ENCODE data around the gene FTL.
"Not testable (repeated sequence)": the region's sequence is repeated elsewhere in the genome, so short reads cannot be mapped to it uniquely, and the experiment has no call there.

FTL gene

DNA sequence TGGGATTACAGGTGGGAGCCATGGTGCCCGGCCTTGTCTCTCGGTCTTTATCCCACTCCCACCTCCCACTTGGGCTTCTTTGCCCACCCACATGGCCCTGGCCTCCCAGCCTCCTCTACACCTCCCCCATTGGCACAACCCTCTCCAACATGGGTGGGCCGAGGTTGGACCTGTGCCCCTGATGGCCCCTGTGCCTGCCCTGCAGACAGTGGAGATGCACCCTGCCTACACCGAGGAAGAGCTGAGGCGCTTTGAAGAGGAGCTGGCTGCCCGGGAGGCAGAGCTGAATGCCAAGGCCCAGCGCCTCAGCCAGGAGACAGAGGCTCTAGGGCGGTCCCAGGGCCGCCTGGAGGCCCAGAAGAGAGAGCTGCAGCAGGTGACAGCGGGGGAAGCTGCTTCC is 44.2 kb upstream of the FTL start:
- H3K4me3 ChIP-seq (ENCODE audit: severe bottlenecking) = no peak overlapping the region
- TF ChIP-seq, protein P1, sequence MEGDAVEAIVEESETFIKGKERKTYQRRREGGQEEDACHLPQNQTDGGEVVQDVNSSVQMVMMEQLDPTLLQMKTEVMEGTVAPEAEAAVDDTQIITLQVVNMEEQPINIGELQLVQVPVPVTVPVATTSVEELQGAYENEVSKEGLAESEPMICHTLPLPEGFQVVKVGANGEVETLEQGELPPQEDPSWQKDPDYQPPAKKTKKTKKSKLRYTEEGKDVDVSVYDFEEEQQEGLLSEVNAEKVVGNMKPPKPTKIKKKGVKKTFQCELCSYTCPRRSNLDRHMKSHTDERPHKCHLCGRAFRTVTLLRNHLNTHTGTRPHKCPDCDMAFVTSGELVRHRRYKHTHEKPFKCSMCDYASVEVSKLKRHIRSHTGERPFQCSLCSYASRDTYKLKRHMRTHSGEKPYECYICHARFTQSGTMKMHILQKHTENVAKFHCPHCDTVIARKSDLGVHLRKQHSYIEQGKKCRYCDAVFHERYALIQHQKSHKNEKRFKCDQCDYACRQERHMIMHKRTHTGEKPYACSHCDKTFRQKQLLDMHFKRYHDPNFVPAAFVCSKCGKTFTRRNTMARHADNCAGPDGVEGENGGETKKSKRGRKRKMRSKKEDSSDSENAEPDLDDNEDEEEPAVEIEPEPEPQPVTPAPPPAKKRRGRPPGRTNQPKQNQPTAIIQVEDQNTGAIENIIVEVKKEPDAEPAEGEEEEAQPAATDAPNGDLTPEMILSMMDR (IDR thresholded peaks at IDR 0.05; ENCODE audit: poor library complexity, severe bottlenecking) = no peak
- no peak for ATAC-seq (ENCODE audit: low read depth)
- H3K4me1 ChIP-seq (ENCODE audit: insufficient read depth, poor library complexity, severe bottlenecking) = peaks cover 11% of the 10 kb centered on the region
- no peak overlapping the region for H3K27ac ChIP-seq (ENCODE audit: poor library complexity, severe bottlenecking)
- DNase-seq (ENCODE audit: low spot score) = no peak
- H3K27me3 ChIP-seq (ENCODE audit: insufficient read depth, poor library complexity, severe bottlenecking) = no peaks in the 10 kb centered on the region
- H3K9me3 ChIP-seq (ENCODE audit: severe bottlenecking) = no peaks in the 10 kb centered on the region
- H3K36me3 ChIP-seq (ENCODE audit: low read depth) = peaks cover 22% of the 10 kb centered on the region

DNA sequence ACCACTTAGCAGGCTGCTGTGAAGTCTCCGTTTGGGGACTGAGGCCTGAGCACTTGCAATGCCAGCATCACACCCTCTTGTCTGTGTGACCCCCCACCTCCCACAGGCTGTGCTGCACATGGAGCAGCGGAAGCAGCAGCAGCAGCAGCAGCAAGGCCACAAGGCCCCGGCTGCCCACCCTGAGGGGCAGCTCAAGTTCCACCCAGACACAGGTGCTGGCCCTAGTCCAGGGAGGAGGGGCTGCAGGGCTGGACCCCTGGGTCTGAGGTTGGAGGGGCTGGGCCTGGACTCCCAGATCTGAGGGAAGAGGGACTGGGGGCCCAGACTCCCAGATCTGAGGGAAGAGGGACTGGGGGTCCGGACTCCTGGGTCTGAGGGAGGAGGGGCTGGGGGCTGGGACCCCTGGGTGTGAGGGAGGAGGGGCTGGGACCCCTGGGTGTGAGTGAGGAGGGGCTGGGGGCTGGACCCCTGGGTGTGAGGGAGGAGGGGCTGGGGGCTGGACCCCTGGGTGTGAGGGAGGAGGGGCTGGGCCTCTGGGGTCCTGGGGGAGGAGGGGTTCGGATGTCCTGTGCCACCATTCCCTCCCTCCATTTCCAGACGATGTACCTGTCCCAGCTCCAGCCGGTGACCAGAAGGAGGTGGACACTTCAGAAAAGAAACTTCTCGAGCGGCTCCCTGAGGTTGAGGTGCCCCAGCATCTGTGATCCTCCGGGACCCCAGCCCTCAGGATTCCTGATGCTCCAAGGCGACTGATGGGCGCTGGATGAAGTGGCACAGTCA is 43.2 kb upstream of the FTL start:
- Histone ChIP-seq H3K27me3 (ENCODE audit: insufficient read depth, poor library complexity, severe bottlenecking) (no peaks in the 10 kb centered on the region), H3K4me1 (ENCODE audit: insufficient read depth, poor library complexity, severe bottlenecking) (peaks cover 18% of the 10 kb centered on the region), H3K27ac (ENCODE audit: poor library complexity, severe bottlenecking) (no peak overlapping the region), H3K36me3 (ENCODE audit: low read depth) (peaks cover 19% of the 10 kb centered on the region), H3K9me3 (ENCODE audit: severe bottlenecking) (no peaks in the 10 kb centered on the region), H3K4me3 (ENCODE audit: severe bottlenecking) (no peak overlapping the region)
- TF ChIP-seq, protein P1 (IDR thresholded peaks at IDR 0.05; ENCODE audit: poor library complexity, severe bottlenecking) = no peak
- DNase-seq (ENCODE audit: low spot score) = no peak
- ATAC-seq (ENCODE audit: low read depth) = no peak

DNA sequence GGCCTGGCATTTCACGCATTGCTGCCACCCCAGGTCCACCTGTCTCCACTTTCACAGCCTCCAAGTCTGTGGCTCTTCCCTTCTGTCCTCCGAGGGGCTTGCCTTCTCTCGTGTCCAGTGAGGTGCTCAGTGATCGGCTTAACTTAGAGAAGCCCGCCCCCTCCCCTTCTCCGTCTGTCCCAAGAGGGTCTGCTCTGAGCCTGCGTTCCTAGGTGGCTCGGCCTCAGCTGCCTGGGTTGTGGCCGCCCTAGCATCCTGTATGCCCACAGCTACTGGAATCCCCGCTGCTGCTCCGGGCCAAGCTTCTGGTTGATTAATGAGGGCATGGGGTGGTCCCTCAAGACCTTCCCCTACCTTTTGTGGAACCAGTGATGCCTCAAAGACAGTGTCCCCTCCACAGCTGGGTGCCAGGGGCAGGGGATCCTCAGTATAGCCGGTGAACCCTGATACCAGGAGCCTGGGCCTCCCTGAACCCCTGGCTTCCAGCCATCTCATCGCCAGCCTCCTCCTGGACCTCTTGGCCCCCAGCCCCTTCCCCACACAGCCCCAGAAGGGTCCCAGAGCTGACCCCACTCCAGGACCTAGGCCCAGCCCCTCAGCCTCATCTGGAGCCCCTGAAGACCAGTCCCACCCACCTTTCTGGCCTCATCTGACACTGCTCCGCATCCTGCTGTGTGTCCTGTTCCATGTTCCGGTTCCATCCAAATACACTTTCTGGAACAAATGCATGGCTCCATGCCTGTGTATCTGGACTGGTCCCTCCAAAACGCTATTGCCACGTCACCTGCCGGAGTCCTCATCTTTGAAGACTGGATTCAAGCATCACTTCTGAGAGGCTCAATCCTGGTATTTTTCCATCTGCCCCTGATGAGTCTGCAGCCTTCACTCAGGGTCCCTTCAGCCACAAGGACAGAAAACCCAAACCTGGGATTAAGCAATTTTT is 42.3 kb upstream of the FTL start:
- no peaks in the 10 kb centered on the region for H3K27me3 ChIP-seq (ENCODE audit: insufficient read depth, poor library complexity, severe bottlenecking)
- peaks cover 21% of the 10 kb centered on the region for H3K4me1 ChIP-seq (ENCODE audit: insufficient read depth, poor library complexity, severe bottlenecking)
- H3K9me3 ChIP-seq (ENCODE audit: severe bottlenecking) = no peaks in the 10 kb centered on the region
- no peak overlapping the region for H3K27ac ChIP-seq (ENCODE audit: poor library complexity, severe bottlenecking)
- TF ChIP-seq, protein P1 (IDR thresholded peaks at IDR 0.05; ENCODE audit: poor library complexity, severe bottlenecking) = no peak
- peaks cover 19% of the 10 kb centered on the region for H3K36me3 ChIP-seq (ENCODE audit: low read depth)
- ATAC-seq (ENCODE audit: low read depth) = no peak
- no peak overlapping the region for H3K4me3 ChIP-seq (ENCODE audit: severe bottlenecking)
- no peak for DNase-seq (ENCODE audit: low spot score)

DNA sequence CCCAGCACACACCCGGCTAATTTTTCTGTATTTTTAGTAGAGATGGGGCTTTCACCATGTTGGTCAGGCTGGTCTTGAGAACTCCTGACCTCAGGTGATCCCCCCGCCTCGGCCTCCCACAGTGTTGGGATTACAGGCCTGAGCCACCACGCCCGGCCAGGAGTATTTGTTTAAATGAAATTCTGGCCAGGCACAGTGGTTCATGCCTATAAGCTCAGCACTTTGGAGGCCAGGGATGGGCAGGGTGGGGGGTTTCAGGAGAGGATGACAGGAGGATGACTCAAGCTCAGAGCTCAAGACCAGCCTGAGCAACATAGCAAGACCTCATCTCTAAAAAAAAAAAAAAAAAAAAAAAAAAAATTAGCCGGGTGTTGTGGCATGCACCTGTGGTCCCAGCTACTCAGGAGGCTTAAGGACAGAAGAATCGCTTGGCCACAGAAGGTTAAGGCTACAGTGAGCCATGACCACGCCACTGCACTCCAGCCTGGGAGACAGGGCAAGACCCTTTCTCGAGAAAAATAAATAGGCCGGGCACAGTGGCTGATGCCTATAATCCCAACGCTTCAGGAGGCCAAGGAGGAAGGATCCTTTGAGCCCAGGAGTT is 39.8 kb upstream of the FTL start:
- Histone ChIP-seq H3K4me3 (ENCODE audit: severe bottlenecking) (no peak overlapping the region), H3K27ac (ENCODE audit: poor library complexity, severe bottlenecking) (peak overlapping the region; percentile 52), H3K4me1 (ENCODE audit: insufficient read depth, poor library complexity, severe bottlenecking) (peaks cover 22% of the 10 kb centered on the region), H3K27me3 (ENCODE audit: insufficient read depth, poor library complexity, severe bottlenecking) (no peaks in the 10 kb centered on the region), H3K36me3 (ENCODE audit: low read depth) (peaks cover 6% of the 10 kb centered on the region; the same call in 1 of the 2 replicates), H3K9me3 (ENCODE audit: severe bottlenecking) (no peaks in the 10 kb centered on the region)
- ATAC-seq (ENCODE audit: low read depth) = peak; percentile 89
- TF ChIP-seq, protein P1 (IDR thresholded peaks at IDR 0.05; ENCODE audit: poor library complexity, severe bottlenecking) = no peak
- DNase-seq (ENCODE audit: low spot score) = peak; percentile 91

DNA sequence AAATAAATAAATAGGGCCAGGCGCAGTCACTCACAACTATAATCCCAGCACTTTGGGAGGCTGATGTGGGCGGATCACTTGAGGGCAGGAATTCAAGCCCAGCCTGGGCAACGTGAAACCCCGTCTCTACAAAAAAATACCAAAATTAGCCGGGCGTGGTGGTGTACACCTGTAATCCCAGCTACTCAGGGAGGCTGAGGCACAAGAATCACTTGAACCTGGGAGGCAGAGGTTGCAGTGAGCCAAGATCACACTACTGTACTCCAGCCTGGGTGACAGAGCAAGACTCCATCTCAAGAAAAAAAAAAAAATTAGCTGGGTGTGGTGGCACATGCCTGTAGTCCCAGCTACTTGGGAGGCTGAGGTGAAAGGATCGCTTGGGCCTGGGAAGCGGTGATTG is 39.2 kb upstream of the FTL start:
- H3K9me3 ChIP-seq (ENCODE audit: severe bottlenecking); ATAC-seq (ENCODE audit: low read depth); H3K27me3 ChIP-seq (ENCODE audit: insufficient read depth, poor library complexity, severe bottlenecking); H3K36me3 ChIP-seq (ENCODE audit: low read depth); H3K4me3 ChIP-seq (ENCODE audit: severe bottlenecking); DNase-seq (ENCODE audit: low spot score): not testable (repeated sequence)
- Histone ChIP-seq H3K4me1 (ENCODE audit: insufficient read depth, poor library complexity, severe bottlenecking) (peaks cover 22% of the 10 kb centered on the region), H3K27ac (ENCODE audit: poor library complexity, severe bottlenecking) (peak overlapping the region; percentile 52)
